Measurements from ENCODE around the gene TRAP1.

Gene TRAP1

DNA sequence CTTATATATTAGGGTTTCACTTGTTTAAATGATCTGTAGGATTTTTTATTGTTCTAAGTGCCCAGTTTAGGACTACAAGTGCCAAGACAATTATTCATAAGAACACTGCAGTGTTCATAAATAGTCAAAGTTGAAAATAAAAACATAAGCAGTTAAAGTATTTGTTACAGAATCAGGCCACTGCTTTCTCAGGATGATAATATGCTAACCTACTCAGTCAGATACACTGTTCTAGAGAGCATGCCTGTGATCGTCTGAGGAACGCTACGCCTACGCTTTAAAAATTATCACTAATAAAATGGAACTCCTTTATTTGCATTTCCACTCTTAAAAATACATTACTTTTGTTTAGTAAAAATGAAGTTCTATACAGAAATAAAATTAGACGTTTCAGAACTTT is 37.4 kb upstream of the TRAP1 start:
- H3K9me2 ChIP-seq (ENCODE audit: low read depth, low read length), result no peaks in the 10 kb centered on the region
- no peaks in the 10 kb centered on the region for H4K20me1 ChIP-seq (ENCODE audit: insufficient read depth, low read length)
- H2AFZ ChIP-seq (ENCODE audit: low read length), result no peak overlapping the region
- H3K4me2 ChIP-seq (ENCODE audit: low read length), result no peak overlapping the region
- no peak overlapping the region for H3K27ac ChIP-seq (ENCODE audit: low read depth, low read length, poor library complexity, severe bottlenecking)
- TF ChIP-seq EZH2 (IDR thresholded peaks at IDR 0.05; ENCODE audit: borderline replicate concordance, low read length), result no peak
- TF ChIP-seq, protein P1, sequence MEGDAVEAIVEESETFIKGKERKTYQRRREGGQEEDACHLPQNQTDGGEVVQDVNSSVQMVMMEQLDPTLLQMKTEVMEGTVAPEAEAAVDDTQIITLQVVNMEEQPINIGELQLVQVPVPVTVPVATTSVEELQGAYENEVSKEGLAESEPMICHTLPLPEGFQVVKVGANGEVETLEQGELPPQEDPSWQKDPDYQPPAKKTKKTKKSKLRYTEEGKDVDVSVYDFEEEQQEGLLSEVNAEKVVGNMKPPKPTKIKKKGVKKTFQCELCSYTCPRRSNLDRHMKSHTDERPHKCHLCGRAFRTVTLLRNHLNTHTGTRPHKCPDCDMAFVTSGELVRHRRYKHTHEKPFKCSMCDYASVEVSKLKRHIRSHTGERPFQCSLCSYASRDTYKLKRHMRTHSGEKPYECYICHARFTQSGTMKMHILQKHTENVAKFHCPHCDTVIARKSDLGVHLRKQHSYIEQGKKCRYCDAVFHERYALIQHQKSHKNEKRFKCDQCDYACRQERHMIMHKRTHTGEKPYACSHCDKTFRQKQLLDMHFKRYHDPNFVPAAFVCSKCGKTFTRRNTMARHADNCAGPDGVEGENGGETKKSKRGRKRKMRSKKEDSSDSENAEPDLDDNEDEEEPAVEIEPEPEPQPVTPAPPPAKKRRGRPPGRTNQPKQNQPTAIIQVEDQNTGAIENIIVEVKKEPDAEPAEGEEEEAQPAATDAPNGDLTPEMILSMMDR (IDR thresholded peaks at IDR 0.05; ENCODE audit: low read length), result no peak
- H3F3A ChIP-seq (ENCODE audit: insufficient read depth, low read length), result no peaks in the 10 kb centered on the region
- H3K9me3 ChIP-seq (ENCODE audit: low read length), result no peaks in the 10 kb centered on the region
- H3K9ac ChIP-seq (ENCODE audit: low read length), result no peak overlapping the region
- H3K79me2 ChIP-seq (ENCODE audit: insufficient read depth, low read length), result no peaks in the 10 kb centered on the region
- H3K36me3 ChIP-seq (ENCODE audit: insufficient read depth, low read length), result peaks cover 59% of the 10 kb centered on the region
- H3K4me1 ChIP-seq (ENCODE audit: insufficient read depth, low read length, severe bottlenecking), result no peaks in the 10 kb centered on the region
- no peak overlapping the region for H3K4me3 ChIP-seq (ENCODE audit: low read depth, low read length, poor library complexity, severe bottlenecking)
- H3K27me3 ChIP-seq (ENCODE audit: insufficient read depth, low read length), result no peaks in the 10 kb centered on the region

DNA sequence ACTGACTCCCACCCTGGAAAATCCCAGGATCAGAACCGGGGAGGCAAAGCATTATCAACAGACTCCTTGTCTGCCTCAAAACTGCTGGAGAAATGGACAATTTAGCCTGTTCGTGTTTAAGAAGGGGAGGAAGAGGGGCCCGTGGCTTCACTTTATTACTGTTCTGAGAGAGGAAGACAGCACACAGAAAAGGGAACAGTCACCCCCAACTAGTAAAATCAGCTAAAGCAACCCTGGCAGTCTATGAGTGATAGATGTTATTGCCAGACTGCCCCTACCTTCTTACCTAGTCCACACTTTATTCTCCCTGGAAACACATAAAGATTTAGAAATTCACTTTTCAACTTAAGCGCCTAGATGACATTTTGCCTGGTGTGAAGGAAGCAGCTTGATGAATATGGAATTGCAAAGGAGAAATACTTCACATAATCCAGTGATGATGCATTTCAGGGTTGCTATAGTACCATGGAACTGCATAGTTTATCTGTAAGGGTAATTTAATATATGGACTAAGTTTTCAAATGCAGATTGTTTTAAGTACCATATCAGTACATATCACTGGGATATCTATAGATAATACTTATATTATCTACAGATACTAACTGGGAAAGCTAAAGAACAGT is 36.9 kb upstream of the TRAP1 start:
- Histone ChIP-seq H2AFZ (ENCODE audit: low read length) (no peak overlapping the region), H3K4me2 (ENCODE audit: low read length) (no peak overlapping the region), H3F3A (ENCODE audit: insufficient read depth, low read length) (no peaks in the 10 kb centered on the region), H3K9me2 (ENCODE audit: low read depth, low read length) (no peaks in the 10 kb centered on the region), H3K4me1 (ENCODE audit: insufficient read depth, low read length, severe bottlenecking) (no peaks in the 10 kb centered on the region), H3K4me3 (ENCODE audit: low read depth, low read length, poor library complexity, severe bottlenecking) (no peak overlapping the region), H4K20me1 (ENCODE audit: insufficient read depth, low read length) (no peaks in the 10 kb centered on the region), H3K79me2 (ENCODE audit: insufficient read depth, low read length) (no peaks in the 10 kb centered on the region), H3K27ac (ENCODE audit: low read depth, low read length, poor library complexity, severe bottlenecking) (no peak overlapping the region), H3K9ac (ENCODE audit: low read length) (no peak overlapping the region), H3K36me3 (ENCODE audit: insufficient read depth, low read length) (peaks cover 59% of the 10 kb centered on the region), H3K27me3 (ENCODE audit: insufficient read depth, low read length) (no peaks in the 10 kb centered on the region), H3K9me3 (ENCODE audit: low read length) (no peaks in the 10 kb centered on the region)
- TF ChIP-seq, protein P1 (IDR thresholded peaks at IDR 0.05; ENCODE audit: low read length), result no peak
- no peak for TF ChIP-seq EZH2 (IDR thresholded peaks at IDR 0.05; ENCODE audit: borderline replicate concordance, low read length)

DNA sequence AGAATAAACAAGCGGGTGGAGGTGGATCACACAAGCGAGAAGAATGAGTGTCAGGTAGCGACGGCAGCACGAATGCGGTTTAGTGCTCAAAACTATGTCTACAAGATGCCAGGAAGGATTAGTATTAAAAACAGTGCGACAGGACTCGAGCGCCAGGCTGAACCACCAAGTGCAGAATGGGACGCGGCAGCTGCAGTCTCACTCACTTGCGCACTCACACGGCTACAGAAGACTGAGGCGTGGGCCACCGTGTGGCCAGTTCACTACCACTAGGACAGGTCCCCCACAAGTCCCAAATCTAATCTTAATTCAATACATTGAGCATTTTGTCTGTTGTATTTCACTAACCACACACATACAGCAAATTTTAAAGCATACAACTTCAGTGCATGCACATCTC is 35.7 kb upstream of the TRAP1 start:
- no peak overlapping the region for H2AFZ ChIP-seq (ENCODE audit: low read length)
- no peaks in the 10 kb centered on the region for H3K9me3 ChIP-seq (ENCODE audit: low read length)
- peaks cover 48% of the 10 kb centered on the region for H3K36me3 ChIP-seq (ENCODE audit: insufficient read depth, low read length)
- H3F3A ChIP-seq (ENCODE audit: insufficient read depth, low read length), result no peaks in the 10 kb centered on the region
- no peak overlapping the region for H3K4me2 ChIP-seq (ENCODE audit: low read length)
- H3K4me1 ChIP-seq (ENCODE audit: insufficient read depth, low read length, severe bottlenecking), result no peaks in the 10 kb centered on the region
- no peaks in the 10 kb centered on the region for H3K9me2 ChIP-seq (ENCODE audit: low read depth, low read length)
- no peaks in the 10 kb centered on the region for H3K79me2 ChIP-seq (ENCODE audit: insufficient read depth, low read length)
- no peak overlapping the region for H3K27ac ChIP-seq (ENCODE audit: low read depth, low read length, poor library complexity, severe bottlenecking)
- no peaks in the 10 kb centered on the region for H3K27me3 ChIP-seq (ENCODE audit: insufficient read depth, low read length)
- no peak overlapping the region for H3K4me3 ChIP-seq (ENCODE audit: low read depth, low read length, poor library complexity, severe bottlenecking)
- TF ChIP-seq EZH2 (IDR thresholded peaks at IDR 0.05; ENCODE audit: borderline replicate concordance, low read length), result no peak
- TF ChIP-seq, protein P1 (IDR thresholded peaks at IDR 0.05; ENCODE audit: low read length), result no peak
- no peaks in the 10 kb centered on the region for H4K20me1 ChIP-seq (ENCODE audit: insufficient read depth, low read length)
- no peak overlapping the region for H3K9ac ChIP-seq (ENCODE audit: low read length)

All from OCI-LY1 (cell line).